ENCODE measurements around the gene NECTIN4.

The NECTIN4 gene

DNA sequence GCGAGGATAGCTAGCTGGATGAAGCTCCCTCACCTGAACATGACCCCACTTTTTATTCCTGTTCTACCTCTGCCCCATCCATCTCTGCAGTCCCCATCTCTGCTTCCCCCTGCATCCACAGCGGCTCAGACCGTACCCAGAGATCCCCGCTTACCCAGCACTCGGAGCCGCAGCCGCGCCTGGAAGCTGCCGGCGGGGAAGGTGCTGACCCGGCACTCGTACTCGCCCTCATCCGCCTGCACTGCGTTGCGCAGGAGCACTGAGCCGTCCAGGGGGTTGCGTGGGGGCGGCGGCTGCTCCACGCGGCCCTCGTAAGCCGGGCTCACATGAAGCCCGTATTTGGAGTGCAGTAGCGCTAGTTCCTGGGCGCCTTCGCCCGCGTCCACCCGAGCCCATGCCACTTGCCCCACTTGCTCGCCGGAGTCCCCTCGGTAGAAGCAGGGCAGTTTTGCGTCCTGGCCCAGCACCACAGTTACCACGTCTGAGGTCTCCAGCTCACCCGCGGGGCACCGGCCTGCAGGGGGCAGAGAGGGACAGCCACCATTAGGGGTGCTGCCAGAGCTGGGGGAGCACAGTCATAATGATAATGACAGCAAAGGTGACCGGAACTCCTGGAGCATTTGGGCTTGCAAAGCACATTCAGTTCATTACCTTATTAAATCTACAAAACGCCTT, 9.8 kb downstream of the NECTIN4 start:
- TF ChIP-seq, protein P1, sequence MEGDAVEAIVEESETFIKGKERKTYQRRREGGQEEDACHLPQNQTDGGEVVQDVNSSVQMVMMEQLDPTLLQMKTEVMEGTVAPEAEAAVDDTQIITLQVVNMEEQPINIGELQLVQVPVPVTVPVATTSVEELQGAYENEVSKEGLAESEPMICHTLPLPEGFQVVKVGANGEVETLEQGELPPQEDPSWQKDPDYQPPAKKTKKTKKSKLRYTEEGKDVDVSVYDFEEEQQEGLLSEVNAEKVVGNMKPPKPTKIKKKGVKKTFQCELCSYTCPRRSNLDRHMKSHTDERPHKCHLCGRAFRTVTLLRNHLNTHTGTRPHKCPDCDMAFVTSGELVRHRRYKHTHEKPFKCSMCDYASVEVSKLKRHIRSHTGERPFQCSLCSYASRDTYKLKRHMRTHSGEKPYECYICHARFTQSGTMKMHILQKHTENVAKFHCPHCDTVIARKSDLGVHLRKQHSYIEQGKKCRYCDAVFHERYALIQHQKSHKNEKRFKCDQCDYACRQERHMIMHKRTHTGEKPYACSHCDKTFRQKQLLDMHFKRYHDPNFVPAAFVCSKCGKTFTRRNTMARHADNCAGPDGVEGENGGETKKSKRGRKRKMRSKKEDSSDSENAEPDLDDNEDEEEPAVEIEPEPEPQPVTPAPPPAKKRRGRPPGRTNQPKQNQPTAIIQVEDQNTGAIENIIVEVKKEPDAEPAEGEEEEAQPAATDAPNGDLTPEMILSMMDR (IDR thresholded peaks at IDR 0.05; ENCODE audit: control insufficient read depth, insufficient read depth, low read depth, low read length, missing control alignments): no peak
- no peak overlapping the region for H3K4me3 ChIP-seq (ENCODE audit: control insufficient read depth, low read depth, low read length)
- DNase-seq (ENCODE audit: low read depth): no peak

DNA sequence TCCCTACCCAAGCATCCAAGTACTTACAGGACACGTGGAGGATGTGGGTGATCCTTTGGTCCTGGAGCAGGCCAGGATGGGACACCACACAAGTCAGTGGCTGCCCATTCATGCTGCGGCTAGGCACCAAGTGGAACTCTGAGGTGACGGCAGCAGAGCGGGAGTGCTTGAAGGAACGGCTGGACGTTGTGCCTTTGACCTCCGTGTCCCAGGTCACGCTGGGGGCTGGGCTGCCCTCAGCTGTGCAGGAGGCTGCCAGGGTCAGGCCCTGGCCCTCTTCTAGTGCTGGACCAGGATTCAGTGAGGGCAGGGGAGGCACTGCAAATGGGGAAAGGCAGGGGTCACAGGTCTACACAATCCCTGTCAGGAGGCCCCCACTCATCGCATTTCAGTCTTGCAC, 11.9 kb downstream of the NECTIN4 start:
- DNase-seq (ENCODE audit: low read depth): no peak
- TF ChIP-seq, protein P1 (IDR thresholded peaks at IDR 0.05; ENCODE audit: control insufficient read depth, insufficient read depth, low read depth, low read length, missing control alignments): no peak

DNA sequence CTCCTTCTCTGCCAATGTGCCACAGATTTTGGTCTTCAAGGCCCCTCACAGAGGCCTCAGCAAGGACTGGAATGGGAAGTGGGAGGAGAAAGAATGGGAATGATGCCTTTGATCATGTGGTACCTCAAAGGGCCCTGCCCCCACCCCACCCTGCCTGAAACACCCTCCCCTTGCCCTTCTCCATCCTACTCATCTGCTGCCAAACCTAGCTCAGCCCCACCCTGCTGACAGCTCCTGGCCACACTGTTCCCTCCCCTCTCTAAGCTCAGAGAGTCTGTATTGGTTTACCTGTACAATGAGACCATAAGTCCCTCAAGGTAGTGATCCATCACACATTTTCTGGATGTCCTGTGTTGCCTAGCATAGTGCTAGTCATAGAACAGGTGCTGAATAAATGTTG, 12.9 kb downstream of the NECTIN4 start:
- H3K4me3 ChIP-seq (ENCODE audit: control insufficient read depth, low read depth, low read length): no peak overlapping the region
- DNase-seq (ENCODE audit: low read depth): no peak
- TF ChIP-seq, protein P1 (IDR thresholded peaks at IDR 0.05; ENCODE audit: control insufficient read depth, insufficient read depth, low read depth, low read length, missing control alignments): no peak

More for the DNA sequence above, 11.9 kb downstream of the NECTIN4 start:
- no peak overlapping the region for H3K4me3 ChIP-seq (ENCODE audit: control insufficient read depth, low read depth, low read length)

DNA sequence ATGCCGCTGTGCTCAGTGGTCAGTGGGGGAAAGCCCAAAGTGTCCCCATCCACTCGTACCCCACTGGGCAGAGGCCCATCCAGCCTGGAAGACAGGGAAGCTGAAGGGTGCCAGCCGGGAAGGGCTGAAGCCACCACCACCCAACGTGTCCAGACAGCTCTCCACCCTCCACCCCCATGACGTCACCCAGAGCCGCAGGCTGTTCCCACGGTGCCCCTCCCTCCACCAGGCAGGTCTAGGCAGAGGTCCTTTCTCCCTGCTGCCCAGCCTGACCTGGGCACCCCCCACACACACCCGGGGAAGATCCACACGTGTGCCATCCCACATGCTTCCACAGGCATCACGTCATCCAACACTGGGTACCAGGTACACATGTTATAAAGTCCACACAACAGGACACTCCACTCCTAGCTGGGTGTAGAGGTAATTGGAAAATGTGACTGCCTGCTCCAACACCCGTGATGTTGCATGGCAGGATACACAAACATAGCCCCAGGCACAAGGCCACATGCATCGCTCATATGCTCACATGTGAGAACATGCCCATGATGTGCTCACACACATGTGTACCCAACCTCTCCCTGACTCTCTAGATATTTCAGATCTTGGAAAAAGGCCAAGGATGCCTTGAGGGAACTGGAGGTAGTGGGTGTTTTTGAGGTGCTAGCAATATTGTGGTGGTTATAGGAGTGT, 14.5 kb downstream of the NECTIN4 start:
- TF ChIP-seq, protein P1 (IDR thresholded peaks at IDR 0.05; ENCODE audit: control insufficient read depth, insufficient read depth, low read depth, low read length, missing control alignments): no peak
- DNase-seq (ENCODE audit: low read depth): no peak
- no peak overlapping the region for H3K4me3 ChIP-seq (ENCODE audit: control insufficient read depth, low read depth, low read length)

DNA sequence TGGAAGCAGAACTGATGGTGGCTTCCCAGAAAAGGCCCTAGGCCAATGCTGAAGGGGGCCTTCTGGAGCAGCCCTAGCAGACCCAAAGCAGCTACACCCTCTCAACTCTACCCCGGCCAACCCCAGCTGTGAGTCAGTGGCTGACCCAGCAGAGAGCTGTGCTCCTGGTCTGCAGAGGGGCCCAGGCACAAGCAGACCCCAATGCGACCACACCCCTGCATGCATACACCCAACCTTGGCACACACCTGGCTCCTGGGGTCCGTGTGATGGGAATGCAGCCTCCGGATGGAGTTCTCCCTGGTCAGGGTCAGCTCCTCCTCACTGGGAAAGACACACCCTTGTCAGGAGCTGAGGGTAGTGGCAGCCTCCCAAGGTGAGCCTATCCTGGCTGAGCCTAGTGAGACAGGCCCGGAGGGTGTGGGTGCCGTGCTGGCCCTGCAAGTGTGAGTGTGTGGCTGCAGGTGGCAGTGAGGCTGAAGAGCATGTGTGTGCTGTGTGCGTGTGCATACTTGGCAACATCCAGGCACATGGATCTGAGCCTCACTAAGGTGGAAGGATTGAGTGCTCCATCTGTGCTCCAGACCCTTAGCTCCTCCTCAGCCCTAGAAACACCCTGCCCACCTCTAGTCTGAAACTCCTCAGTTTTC, 15.8 kb downstream of the NECTIN4 start:
- TF ChIP-seq, protein P1 (IDR thresholded peaks at IDR 0.05; ENCODE audit: control insufficient read depth, insufficient read depth, low read depth, low read length, missing control alignments): no peak
- no peak overlapping the region for H3K4me3 ChIP-seq (ENCODE audit: control insufficient read depth, low read depth, low read length)
- DNase-seq (ENCODE audit: low read depth): no peak

DNA sequence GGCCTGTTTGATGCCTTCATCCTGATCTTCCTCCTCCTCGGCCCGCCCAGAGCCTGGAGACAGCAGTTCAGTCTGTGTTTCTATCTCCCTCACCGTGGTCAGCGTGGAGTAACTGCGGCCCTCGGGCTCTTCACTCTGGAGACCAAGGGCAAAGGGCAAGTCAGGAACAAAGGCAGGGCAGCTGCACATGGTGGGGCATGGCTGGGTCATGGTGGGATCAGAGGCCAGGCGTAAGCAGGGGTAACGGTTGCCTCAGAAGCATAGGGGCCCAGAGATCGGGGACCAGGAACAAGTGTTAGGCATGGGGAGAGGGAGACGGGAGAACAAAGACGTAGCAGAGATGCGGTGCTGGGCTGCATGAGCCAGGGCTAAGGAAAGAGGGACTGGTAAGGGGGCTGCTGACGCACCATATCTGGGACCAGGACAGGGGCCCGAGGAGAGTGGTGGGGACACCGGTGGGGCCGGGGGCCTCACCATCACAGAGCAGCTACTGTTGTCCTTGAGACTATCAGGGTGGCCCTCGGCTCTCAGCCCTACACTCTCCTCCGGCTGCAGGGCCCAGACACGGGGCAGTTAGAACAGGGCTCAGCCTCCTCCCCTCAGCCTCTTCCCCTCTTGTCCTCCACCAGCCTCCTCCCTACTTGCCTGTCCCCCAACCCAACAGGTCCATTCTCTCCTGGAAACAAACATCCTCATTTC, 16.5 kb downstream of the NECTIN4 start:
- H3K4me3 ChIP-seq (ENCODE audit: control insufficient read depth, low read depth, low read length): no peak overlapping the region
- TF ChIP-seq, protein P1 (IDR thresholded peaks at IDR 0.05; ENCODE audit: control insufficient read depth, insufficient read depth, low read depth, low read length, missing control alignments): no peak
- DNase-seq (ENCODE audit: low read depth): no peak
